ENCODE data around the gene KCNE4. TPM values are rescaled to one million over a fixed set of nuclear protein-coding genes. Genes with fewer than 3 reads are reported as not detected.

KCNE4 gene
- total and polyA plus RNA-seq, 2 donors (not counting 1 experiment from before 2014, with no cell fraction given): 17.8 to 25.3 TPM

GRCh38 chr2:223092667-223093066 is 40.7 kb downstream of the KCNE4 start:
- no peak overlapping the region for H3K4me3 ChIP-seq (replicated peaks in 1 of 4; ENCODE audit: control extremely low read depth in 1 of 4, insufficient read depth in 1 of 4, low read depth in 3 of 4, low read length in 4 of 4)
- H3K9ac ChIP-seq (ENCODE audit: insufficient read depth, low read length): no peak overlapping the region
- no peak for DNase-seq (ENCODE audit: low read depth in 2 of 2)
- no peaks in the 10 kb centered on the region for H3K27me3 ChIP-seq (ENCODE audit: control insufficient read depth, insufficient read depth, low read length)
- H3K9me3 ChIP-seq (ENCODE audit: control insufficient read depth, insufficient read depth, low read depth, low read length): no peaks in the 10 kb centered on the region
- H3K4me1 ChIP-seq (ENCODE audit: control insufficient read depth, extremely low read depth, insufficient read depth, low read length): no peaks in the 10 kb centered on the region
- H2AFZ ChIP-seq (ENCODE audit: low read length): no peak overlapping the region
- no peaks in the 10 kb centered on the region for H3K36me3 ChIP-seq (ENCODE audit: control insufficient read depth, insufficient read depth, low read length)
- no peaks in the 10 kb centered on the region for H3K79me2 ChIP-seq (ENCODE audit: control insufficient read depth, insufficient read depth, low read length)
- no peaks in the 10 kb centered on the region for H4K20me1 ChIP-seq (ENCODE audit: control insufficient read depth, extremely low read depth, insufficient read depth, low read length)
- no peak overlapping the region for H3K4me2 ChIP-seq (ENCODE audit: extremely low read depth, insufficient read depth, low read length)
- TF ChIP-seq EZH2 (IDR thresholded peaks at IDR 0.05; ENCODE audit: low read length, missing control alignments): no peak
- TF ChIP-seq, protein P1, sequence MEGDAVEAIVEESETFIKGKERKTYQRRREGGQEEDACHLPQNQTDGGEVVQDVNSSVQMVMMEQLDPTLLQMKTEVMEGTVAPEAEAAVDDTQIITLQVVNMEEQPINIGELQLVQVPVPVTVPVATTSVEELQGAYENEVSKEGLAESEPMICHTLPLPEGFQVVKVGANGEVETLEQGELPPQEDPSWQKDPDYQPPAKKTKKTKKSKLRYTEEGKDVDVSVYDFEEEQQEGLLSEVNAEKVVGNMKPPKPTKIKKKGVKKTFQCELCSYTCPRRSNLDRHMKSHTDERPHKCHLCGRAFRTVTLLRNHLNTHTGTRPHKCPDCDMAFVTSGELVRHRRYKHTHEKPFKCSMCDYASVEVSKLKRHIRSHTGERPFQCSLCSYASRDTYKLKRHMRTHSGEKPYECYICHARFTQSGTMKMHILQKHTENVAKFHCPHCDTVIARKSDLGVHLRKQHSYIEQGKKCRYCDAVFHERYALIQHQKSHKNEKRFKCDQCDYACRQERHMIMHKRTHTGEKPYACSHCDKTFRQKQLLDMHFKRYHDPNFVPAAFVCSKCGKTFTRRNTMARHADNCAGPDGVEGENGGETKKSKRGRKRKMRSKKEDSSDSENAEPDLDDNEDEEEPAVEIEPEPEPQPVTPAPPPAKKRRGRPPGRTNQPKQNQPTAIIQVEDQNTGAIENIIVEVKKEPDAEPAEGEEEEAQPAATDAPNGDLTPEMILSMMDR (conservative IDR thresholded peaks at IDR 0.05 in 1 of 2, IDR thresholded peaks at IDR 0.05 in 1 of 2; ENCODE audit: low read depth in 1 of 2, low read length in 2 of 2): no peak
- H3K27ac ChIP-seq (ENCODE audit: insufficient read depth, low read length): no peak overlapping the region

DNA sequence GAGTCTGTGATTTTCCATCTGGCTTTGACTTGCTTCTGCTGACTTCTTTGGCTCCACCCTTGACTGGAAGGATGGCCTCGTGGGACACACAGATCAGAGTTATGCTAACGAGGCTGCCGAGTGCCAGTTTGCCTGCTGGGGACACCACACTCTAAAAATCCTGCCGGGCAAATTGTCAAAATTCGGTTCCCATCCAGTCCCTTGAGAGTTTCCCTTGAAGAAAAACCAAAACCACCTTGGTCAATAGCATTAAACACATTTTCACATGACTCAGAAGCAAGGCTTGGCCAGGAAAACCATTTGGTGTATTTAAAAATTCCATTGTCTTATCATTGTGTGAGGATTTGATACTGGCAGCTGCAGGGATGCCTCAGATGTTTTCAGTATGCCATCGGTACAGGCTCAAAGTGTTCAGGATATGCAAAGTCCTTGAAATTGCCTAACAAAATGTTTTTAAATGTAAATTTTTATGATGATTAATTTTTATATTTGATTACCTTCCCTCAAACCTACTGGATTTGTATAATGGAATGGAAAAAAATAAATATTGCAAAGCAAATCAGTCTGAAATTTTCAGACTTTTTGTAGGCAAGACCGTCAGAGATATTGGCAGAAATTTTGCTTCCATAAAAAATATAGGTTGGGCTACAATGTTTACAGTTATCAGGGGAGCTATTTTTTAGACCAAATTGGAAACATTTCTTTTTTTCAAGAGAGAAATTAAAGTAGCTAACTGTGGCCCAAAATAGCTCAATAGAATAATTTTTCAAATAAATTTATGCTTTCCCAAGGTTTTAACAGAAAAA is 41.6 kb downstream of the KCNE4 start:
- H3K4me3 ChIP-seq (replicated peaks in 1 of 4; ENCODE audit: control extremely low read depth in 1 of 4, insufficient read depth in 1 of 4, low read depth in 3 of 4, low read length in 4 of 4): no peak overlapping the region
- no peak for TF ChIP-seq EZH2 (IDR thresholded peaks at IDR 0.05; ENCODE audit: low read length, missing control alignments)
- TF ChIP-seq, protein P1 (conservative IDR thresholded peaks at IDR 0.05 in 1 of 2, IDR thresholded peaks at IDR 0.05 in 1 of 2; ENCODE audit: low read depth in 1 of 2, low read length in 2 of 2): no peak
- no peak overlapping the region for H3K4me2 ChIP-seq (ENCODE audit: extremely low read depth, insufficient read depth, low read length)

GRCh38 chr2:223095207-223095606 is 43.2 kb downstream of the KCNE4 start:
- no peak overlapping the region for H2AFZ ChIP-seq (ENCODE audit: low read length)
- peaks cover 3% of the 10 kb centered on the region for H3K4me1 ChIP-seq (ENCODE audit: control insufficient read depth, extremely low read depth, insufficient read depth, low read length)
- no peak overlapping the region for H3K27ac ChIP-seq (ENCODE audit: insufficient read depth, low read length)
- H4K20me1 ChIP-seq (ENCODE audit: control insufficient read depth, extremely low read depth, insufficient read depth, low read length): no peaks in the 10 kb centered on the region
- no peak overlapping the region for H3K4me2 ChIP-seq (ENCODE audit: extremely low read depth, insufficient read depth, low read length)
- no peaks in the 10 kb centered on the region for H3K9me3 ChIP-seq (ENCODE audit: control insufficient read depth, insufficient read depth, low read depth, low read length)
- DNase-seq (ENCODE audit: low read depth in 2 of 2): no peak
- TF ChIP-seq EZH2 (IDR thresholded peaks at IDR 0.05; ENCODE audit: low read length, missing control alignments): no peak
- TF ChIP-seq, protein P1 (conservative IDR thresholded peaks at IDR 0.05 in 1 of 2, IDR thresholded peaks at IDR 0.05 in 1 of 2; ENCODE audit: low read depth in 1 of 2, low read length in 2 of 2): no peak
- H3K27me3 ChIP-seq (ENCODE audit: control insufficient read depth, insufficient read depth, low read length): no peaks in the 10 kb centered on the region
- H3K79me2 ChIP-seq (ENCODE audit: control insufficient read depth, insufficient read depth, low read length): no peaks in the 10 kb centered on the region
- no peak overlapping the region for H3K4me3 ChIP-seq (replicated peaks in 1 of 4; ENCODE audit: control extremely low read depth in 1 of 4, insufficient read depth in 1 of 4, low read depth in 3 of 4, low read length in 4 of 4)
- H3K36me3 ChIP-seq (ENCODE audit: control insufficient read depth, insufficient read depth, low read length): no peaks in the 10 kb centered on the region
- H3K9ac ChIP-seq (ENCODE audit: insufficient read depth, low read length): no peak overlapping the region

More for the DNA sequence above, 41.6 kb downstream of the KCNE4 start:
- DNase-seq (ENCODE audit: low read depth in 2 of 2): peak in 1 of 2 donors; percentile 90
- Histone ChIP-seq H2AFZ (ENCODE audit: low read length) (no peak overlapping the region), H3K9me3 (ENCODE audit: control insufficient read depth, insufficient read depth, low read depth, low read length) (no peaks in the 10 kb centered on the region), H3K79me2 (ENCODE audit: control insufficient read depth, insufficient read depth, low read length) (no peaks in the 10 kb centered on the region), H3K4me1 (ENCODE audit: control insufficient read depth, extremely low read depth, insufficient read depth, low read length) (no peaks in the 10 kb centered on the region), H3K36me3 (ENCODE audit: control insufficient read depth, insufficient read depth, low read length) (no peaks in the 10 kb centered on the region), H4K20me1 (ENCODE audit: control insufficient read depth, extremely low read depth, insufficient read depth, low read length) (no peaks in the 10 kb centered on the region), H3K9ac (ENCODE audit: insufficient read depth, low read length) (no peak overlapping the region), H3K27ac (ENCODE audit: insufficient read depth, low read length) (no peak overlapping the region), H3K27me3 (ENCODE audit: control insufficient read depth, insufficient read depth, low read length) (no peaks in the 10 kb centered on the region)

Measured in fibroblast of lung (primary cell).